Measurements from ENCODE around the gene ATXN3L.

DNA sequence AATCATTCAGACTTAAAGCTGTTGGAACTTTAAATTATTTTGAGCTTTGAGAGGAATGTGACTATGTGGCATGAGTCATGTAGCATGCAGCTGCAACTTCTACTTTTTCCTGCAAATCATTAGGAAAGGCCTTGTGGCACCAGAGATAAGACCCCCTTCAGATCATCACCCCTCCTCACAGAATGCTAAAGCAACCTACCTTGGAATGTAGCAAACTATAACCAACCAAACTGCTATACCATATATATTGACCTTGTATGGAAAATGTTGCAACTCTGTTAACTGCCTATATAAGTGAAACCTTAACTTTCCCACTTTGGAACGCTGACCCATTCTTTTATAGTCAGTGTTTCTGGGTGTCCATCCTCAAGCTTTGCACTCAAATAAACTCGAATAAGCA is 32.0 kb downstream of the ATXN3L start:
- TF ChIP-seq, protein P1, sequence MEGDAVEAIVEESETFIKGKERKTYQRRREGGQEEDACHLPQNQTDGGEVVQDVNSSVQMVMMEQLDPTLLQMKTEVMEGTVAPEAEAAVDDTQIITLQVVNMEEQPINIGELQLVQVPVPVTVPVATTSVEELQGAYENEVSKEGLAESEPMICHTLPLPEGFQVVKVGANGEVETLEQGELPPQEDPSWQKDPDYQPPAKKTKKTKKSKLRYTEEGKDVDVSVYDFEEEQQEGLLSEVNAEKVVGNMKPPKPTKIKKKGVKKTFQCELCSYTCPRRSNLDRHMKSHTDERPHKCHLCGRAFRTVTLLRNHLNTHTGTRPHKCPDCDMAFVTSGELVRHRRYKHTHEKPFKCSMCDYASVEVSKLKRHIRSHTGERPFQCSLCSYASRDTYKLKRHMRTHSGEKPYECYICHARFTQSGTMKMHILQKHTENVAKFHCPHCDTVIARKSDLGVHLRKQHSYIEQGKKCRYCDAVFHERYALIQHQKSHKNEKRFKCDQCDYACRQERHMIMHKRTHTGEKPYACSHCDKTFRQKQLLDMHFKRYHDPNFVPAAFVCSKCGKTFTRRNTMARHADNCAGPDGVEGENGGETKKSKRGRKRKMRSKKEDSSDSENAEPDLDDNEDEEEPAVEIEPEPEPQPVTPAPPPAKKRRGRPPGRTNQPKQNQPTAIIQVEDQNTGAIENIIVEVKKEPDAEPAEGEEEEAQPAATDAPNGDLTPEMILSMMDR (conservative IDR thresholded peaks at IDR 0.05; ENCODE audit: low read depth, low read length), result no peak
- TF ChIP-seq EZH2phosphoT487 (IDR thresholded peaks at IDR 0.05; ENCODE audit: borderline replicate concordance, low read length) (no peak), EZH2 (IDR thresholded peaks at IDR 0.05; ENCODE audit: low read length, unreplicated experiment) (no peak)

Data from PC-3 (cell line).